ENCODE measurements around the gene DNAJC21. TPM values are rescaled to one million over a fixed set of nuclear protein-coding genes. Genes with fewer than 3 reads are reported as not detected.

The DNAJC21 gene
- total RNA-seq, 1 donor from 2014 or later, result 48.1 TPM

GRCh38 chr5:34928267-34928666 is 1.1 kb upstream of the DNAJC21 start:
- Mint-ChIP-seq H3K27ac (no peak overlapping the region), H3K4me3 (ENCODE audit: low read depth) (peak overlapping the region; percentile 71), H3K4me1 (ENCODE audit: low read depth) (peaks cover 18% of the 10 kb centered on the region), H3K9me3 (ENCODE audit: low read depth) (no peaks in the 10 kb centered on the region), H3K27me3 (no peaks in the 10 kb centered on the region), H3K36me3 (ENCODE audit: insufficient read depth) (peaks cover 12% of the 10 kb centered on the region)
- TF ChIP-seq CTCF (IDR thresholded peaks at IDR 0.05; ENCODE audit: unreplicated experiment), result no peak
- no peak for DNase-seq (ENCODE audit: low spot score, unreplicated experiment)

GRCh38 chr5:34929720-34930461 is 532 bp downstream of the DNAJC21 start:
- Mint-ChIP-seq H3K9me3 (ENCODE audit: low read depth) (no peaks in the 10 kb centered on the region), H3K4me1 (ENCODE audit: low read depth) (peaks cover 16% of the 10 kb centered on the region), H3K27ac (peak overlapping the region; percentile 99), H3K4me3 (ENCODE audit: low read depth) (peak overlapping the region; percentile 99), H3K27me3 (no peaks in the 10 kb centered on the region), H3K36me3 (ENCODE audit: insufficient read depth) (peaks cover 10% of the 10 kb centered on the region)
- peak; percentile 5 for TF ChIP-seq CTCF (IDR thresholded peaks at IDR 0.05; ENCODE audit: unreplicated experiment)
- DNase-seq (ENCODE audit: low spot score, unreplicated experiment), result peak; percentile 69

GRCh38 chr5:34930462-34930844 is 1.1 kb downstream of the DNAJC21 start:
- TF ChIP-seq CTCF (IDR thresholded peaks at IDR 0.05; ENCODE audit: unreplicated experiment), result no peak
- H3K4me1 Mint-ChIP-seq (ENCODE audit: low read depth), result peaks cover 16% of the 10 kb centered on the region
- H3K9me3 Mint-ChIP-seq (ENCODE audit: low read depth), result no peaks in the 10 kb centered on the region
- peaks cover 8% of the 10 kb centered on the region for H3K36me3 Mint-ChIP-seq (ENCODE audit: insufficient read depth)
- peak overlapping the region; percentile 99 for H3K27ac Mint-ChIP-seq
- DNase-seq (ENCODE audit: low spot score, unreplicated experiment), result no peak
- H3K27me3 Mint-ChIP-seq, result no peaks in the 10 kb centered on the region
- peak overlapping the region; percentile 99 for H3K4me3 Mint-ChIP-seq (ENCODE audit: low read depth)

GRCh38 chr5:34930870-34931269 is 1.5 kb downstream of the DNAJC21 start:
- H3K27me3 Mint-ChIP-seq, result no peaks in the 10 kb centered on the region
- H3K36me3 Mint-ChIP-seq (ENCODE audit: insufficient read depth), result peaks cover 6% of the 10 kb centered on the region
- peak overlapping the region; percentile 99 for H3K27ac Mint-ChIP-seq
- peaks cover 16% of the 10 kb centered on the region for H3K4me1 Mint-ChIP-seq (ENCODE audit: low read depth)
- no peak for TF ChIP-seq CTCF (IDR thresholded peaks at IDR 0.05; ENCODE audit: unreplicated experiment)
- H3K4me3 Mint-ChIP-seq (ENCODE audit: low read depth), result peak overlapping the region; percentile 99
- no peak for DNase-seq (ENCODE audit: low spot score, unreplicated experiment)
- H3K9me3 Mint-ChIP-seq (ENCODE audit: low read depth), result no peaks in the 10 kb centered on the region

- no peak overlapping the region for H3K4me3 Mint-ChIP-seq (ENCODE audit: low read depth)
- no peaks in the 10 kb centered on the region for H3K27me3 Mint-ChIP-seq
- peaks cover 11% of the 10 kb centered on the region for H3K36me3 Mint-ChIP-seq (ENCODE audit: insufficient read depth)
- no peak for DNase-seq (ENCODE audit: low spot score, unreplicated experiment)
- H3K9me3 Mint-ChIP-seq (ENCODE audit: low read depth), result no peaks in the 10 kb centered on the region
- H3K4me1 Mint-ChIP-seq (ENCODE audit: low read depth), result peaks cover 16% of the 10 kb centered on the region
- no peak overlapping the region for H3K27ac Mint-ChIP-seq
- no peak for TF ChIP-seq CTCF (IDR thresholded peaks at IDR 0.05; ENCODE audit: unreplicated experiment)
These were observed 3.6 kb downstream of the DNAJC21 start for GRCh38 chr5:34932947-34933346.

All from progenitor cell of endocrine pancreas (in vitro differentiated cells).